Tibial artery (tissue), 4 donors: Measurements from ENCODE around the gene DMBT1.

Source experiments
- DNase-seq, 2 donors: peaks; one replicate each; pipeline ENCODE4 v3.0.0-alpha.2; 2019
- H3K27ac ChIP-seq, 2 donors: fragments of 200-600 bp; sonication (generic) in 1 of 2; 1 replicate in 1 of 2; 2 replicates in 1 of 2; pipeline ENCODE4 v1.5.1; 2018 to 2019; ENCODE audit warnings: mild to moderate bottlenecking in 1 of 2
- H3K27me3 ChIP-seq, 2 donors: fragments of 200-600 bp; sonication (generic) in 1 of 2; one replicate each; pipeline versions ENCODE4 v1.5.1 to v1.6.0; 2016 to 2019
- H3K36me3 ChIP-seq, 3 donors: fragments of 200-600 bp; sonication (generic) in 2 of 3; one replicate each; pipeline ENCODE4 v1.5.1; 2016 to 2019; ENCODE audit warnings: mild to moderate bottlenecking in 2 of 3
- H3K4me1 ChIP-seq, 4 donors: fragments of 200-600 bp; sonication (generic) in 2 of 4; 1 replicate in 3 of 4; 2 replicates in 1 of 4; pipeline ENCODE4 v1.5.1; 2016 to 2019
- H3K4me3 ChIP-seq, 2 donors: fragments of 200-600 bp; sonication (generic) in 1 of 2; 1 replicate in 1 of 2; 2 replicates in 1 of 2; pipeline ENCODE4 v1.5.1; 2018 to 2019; ENCODE audit warnings: mild to moderate bottlenecking in 2 of 2
- H3K9me3 ChIP-seq, 3 donors: fragments of 200-600 bp; sonication (generic) in 1 of 3; one replicate each; pipeline ENCODE4 v1.5.1; 2016 to 2019
- CTCF ChIP-seq, 2 experiments: fragments of 200-600 bp in 1 of 2; fragments of 450-650 bp in 1 of 2; IDR thresholded peaks; one replicate each; pipeline ENCODE4 v1.5.1; 2017 to 2019; ENCODE audit warnings: antibody characterized with exemption in 2 of 2, mild to moderate bottlenecking in 1 of 2, moderate library complexity in 1 of 2
- intact Hi-C: fragments of 100-400 bp; cut with DNase I; formaldehyde crosslinking; loops from one replicate; pipeline ENCODE4 v1.15.0; 2023; ENCODE audit warnings: low total_unique reads

The DMBT1 gene

GRCh38 chr10:122516734-122517133 lies 43.8 kb upstream of the DMBT1 start:
- Histone ChIP-seq H3K36me3 (peaks cover 61 to 64% (median 62%) of the 10 kb centered on the region in 3 donors), H3K9me3 (no peaks in the 10 kb centered on the region), H3K4me1 (no peaks in the 10 kb centered on the region), H3K27ac (no peak overlapping the region), H3K27me3 (no peaks in the 10 kb centered on the region), H3K4me3 (no peak overlapping the region)
- intact Hi-C loops = no loop called here
- DNase-seq = no peak
- no peak for TF ChIP-seq CTCF (IDR thresholded peaks at IDR 0.05)

GRCh38 chr10:122519144-122519543 lies 41.4 kb upstream of the DMBT1 start:
- no peak for DNase-seq
- no peak for TF ChIP-seq CTCF (IDR thresholded peaks at IDR 0.05)
- peaks cover 41 to 43% (median 41%) of the 10 kb centered on the region in 3 donors for H3K36me3 ChIP-seq
- H3K9me3 ChIP-seq = no peaks in the 10 kb centered on the region
- intact Hi-C loops = no loop called here
- H3K4me1 ChIP-seq = no peaks in the 10 kb centered on the region
- H3K27me3 ChIP-seq = no peaks in the 10 kb centered on the region
- H3K4me3 ChIP-seq = no peak overlapping the region
- H3K27ac ChIP-seq = no peak overlapping the region

GRCh38 chr10:122519873-122520272 lies 40.7 kb upstream of the DMBT1 start:
- Histone ChIP-seq H3K9me3 (no peaks in the 10 kb centered on the region), H3K27ac (no peak overlapping the region), H3K27me3 (no peaks in the 10 kb centered on the region), H3K4me3 (no peak overlapping the region), H3K4me1 (no peaks in the 10 kb centered on the region), H3K36me3 (peaks cover 33 to 36% (median 34%) of the 10 kb centered on the region in 3 donors)
- TF ChIP-seq CTCF (IDR thresholded peaks at IDR 0.05) = no peak
- intact Hi-C loops = no loop called here
- DNase-seq = no peak

GRCh38 chr10:122521011-122521410 lies 39.5 kb upstream of the DMBT1 start:
- intact Hi-C loops = no loop called here
- H3K36me3 ChIP-seq = peaks cover 22 to 24% (median 22%) of the 10 kb centered on the region in 3 donors
- no peak for DNase-seq

GRCh38 chr10:122524811-122525210 lies 35.7 kb upstream of the DMBT1 start:
- intact Hi-C loops = no loop called here
- Histone ChIP-seq H3K36me3 (no peaks in the 10 kb centered on the region), H3K27ac (no peak overlapping the region), H3K9me3 (no peaks in the 10 kb centered on the region), H3K4me3 (no peak overlapping the region), H3K27me3 (no peaks in the 10 kb centered on the region), H3K4me1 (no peaks in the 10 kb centered on the region)
- DNase-seq = no peak
- TF ChIP-seq CTCF (IDR thresholded peaks at IDR 0.05) = no peak

More at GRCh38 chr10:122521011-122521410, 39.5 kb upstream of the DMBT1 start:
- Histone ChIP-seq H3K4me1 (no peaks in the 10 kb centered on the region), H3K4me3 (no peak overlapping the region), H3K9me3 (no peaks in the 10 kb centered on the region), H3K27me3 (no peaks in the 10 kb centered on the region), H3K27ac (no peak overlapping the region)
- TF ChIP-seq CTCF (IDR thresholded peaks at IDR 0.05) = no peak

- no peak for DNase-seq
- no peaks in the 10 kb centered on the region for H3K36me3 ChIP-seq
- no peak overlapping the region for H3K27ac ChIP-seq
- no peaks in the 10 kb centered on the region for H3K4me1 ChIP-seq
- no peaks in the 10 kb centered on the region for H3K9me3 ChIP-seq
- TF ChIP-seq CTCF (IDR thresholded peaks at IDR 0.05) = no peak
- intact Hi-C loops = no loop called here
- H3K4me3 ChIP-seq = no peak overlapping the region
- no peaks in the 10 kb centered on the region for H3K27me3 ChIP-seq
Measured at GRCh38 chr10:122525788-122526187, 34.8 kb upstream of the DMBT1 start.
